Mucosa of stomach (tissue), 1 donor: ENCODE data around the gene DCST2.

Experiments used
- H3K27me3 ChIP-seq: one replicate; pipeline ENCODE4 v1.7.0; 2013; ENCODE audit warnings: mild to moderate bottlenecking, low read length; ENCODE audit not compliant: control insufficient read depth, insufficient read depth
- H3K36me3 ChIP-seq: one replicate; pipeline ENCODE4 v1.7.0; 2013; ENCODE audit warnings: low read length; ENCODE audit not compliant: control insufficient read depth, insufficient read depth
- H3K4me1 ChIP-seq: one replicate; pipeline ENCODE4 v1.7.0; 2013; ENCODE audit warnings: mild to moderate bottlenecking, low read length; ENCODE audit not compliant: control insufficient read depth, insufficient read depth
- H3K4me3 ChIP-seq: one replicate; pipeline ENCODE4 v1.7.0; 2013; ENCODE audit warnings: low read length
- H3K9ac ChIP-seq: one replicate; pipeline ENCODE4 v1.7.0; 2013; ENCODE audit warnings: mild to moderate bottlenecking, low read length, moderate library complexity
- H3K9me3 ChIP-seq: one replicate; pipeline ENCODE4 v1.7.0; 2013; ENCODE audit warnings: mild to moderate bottlenecking, low read length, moderate library complexity; ENCODE audit not compliant: control insufficient read depth
- donor health status: Pancreatic carcinoma.

DCST2 gene

GRCh38 chr1:155040358-155041093 lies 6.9 kb upstream of the DCST2 start:
- H3K4me1 ChIP-seq: peaks cover 55% of the 10 kb centered on the region
- no peaks in the 10 kb centered on the region for H3K36me3 ChIP-seq
- no peak overlapping the region for H3K4me3 ChIP-seq
- no peak overlapping the region for H3K9ac ChIP-seq
- H3K9me3 ChIP-seq: no peaks in the 10 kb centered on the region
- H3K27me3 ChIP-seq: no peaks in the 10 kb centered on the region

- Histone ChIP-seq H3K9me3 (no peaks in the 10 kb centered on the region), H3K36me3 (no peaks in the 10 kb centered on the region), H3K9ac (peak overlapping the region; percentile 24), H3K4me3 (no peak overlapping the region), H3K27me3 (no peaks in the 10 kb centered on the region), H3K4me1 (peaks cover 43% of the 10 kb centered on the region)
These were observed 5.7 kb upstream of the DCST2 start for GRCh38 chr1:155039308-155039669.

GRCh38 chr1:155038602-155039307 lies 5.2 kb upstream of the DCST2 start:
- Histone ChIP-seq H3K9ac (peak overlapping the region; percentile 24), H3K4me3 (no peak overlapping the region), H3K36me3 (no peaks in the 10 kb centered on the region), H3K9me3 (no peaks in the 10 kb centered on the region), H3K4me1 (peaks cover 37% of the 10 kb centered on the region), H3K27me3 (no peaks in the 10 kb centered on the region)

- Histone ChIP-seq H3K27me3 (no peaks in the 10 kb centered on the region), H3K36me3 (no peaks in the 10 kb centered on the region), H3K4me1 (peaks cover 29% of the 10 kb centered on the region), H3K4me3 (no peak overlapping the region), H3K9me3 (no peaks in the 10 kb centered on the region), H3K9ac (no peak overlapping the region)
These were observed 4.4 kb upstream of the DCST2 start for GRCh38 chr1:155037851-155038441.

GRCh38 chr1:155037043-155037442 lies 3.5 kb upstream of the DCST2 start:
- H3K36me3 ChIP-seq: no peaks in the 10 kb centered on the region
- no peak overlapping the region for H3K9ac ChIP-seq
- no peaks in the 10 kb centered on the region for H3K9me3 ChIP-seq
- no peaks in the 10 kb centered on the region for H3K27me3 ChIP-seq
- peaks cover 22% of the 10 kb centered on the region for H3K4me1 ChIP-seq
- no peak overlapping the region for H3K4me3 ChIP-seq

GRCh38 chr1:155035936-155036335 lies 2.4 kb upstream of the DCST2 start:
- Histone ChIP-seq H3K27me3 (no peaks in the 10 kb centered on the region), H3K36me3 (no peaks in the 10 kb centered on the region), H3K4me1 (peaks cover 22% of the 10 kb centered on the region), H3K9ac (no peak overlapping the region), H3K4me3 (no peak overlapping the region), H3K9me3 (no peaks in the 10 kb centered on the region)

- no peaks in the 10 kb centered on the region for H3K9me3 ChIP-seq
- no peaks in the 10 kb centered on the region for H3K27me3 ChIP-seq
- H3K9ac ChIP-seq: no peak overlapping the region
- H3K36me3 ChIP-seq: no peaks in the 10 kb centered on the region
- no peak overlapping the region for H3K4me3 ChIP-seq
- H3K4me1 ChIP-seq: peaks cover 22% of the 10 kb centered on the region
These were observed 982 bp upstream of the DCST2 start for GRCh38 chr1:155034318-155035208.

GRCh38 chr1:155032886-155033285 lies 695 bp downstream of the DCST2 start:
- peaks cover 6% of the 10 kb centered on the region for H3K27me3 ChIP-seq

GRCh38 chr1:155030899-155031298 lies 2.7 kb downstream of the DCST2 start:
- Histone ChIP-seq H3K4me3 (no peak overlapping the region), H3K4me1 (no peaks in the 10 kb centered on the region), H3K9ac (no peak overlapping the region), H3K9me3 (no peaks in the 10 kb centered on the region), H3K27me3 (peaks cover 6% of the 10 kb centered on the region), H3K36me3 (no peaks in the 10 kb centered on the region)

More at GRCh38 chr1:155032886-155033285, 695 bp downstream of the DCST2 start:
- Histone ChIP-seq H3K36me3 (no peaks in the 10 kb centered on the region), H3K9ac (no peak overlapping the region), H3K9me3 (no peaks in the 10 kb centered on the region), H3K4me3 (no peak overlapping the region), H3K4me1 (peaks cover 5% of the 10 kb centered on the region)

- Histone ChIP-seq H3K9me3 (no peaks in the 10 kb centered on the region), H3K36me3 (no peaks in the 10 kb centered on the region), H3K4me3 (no peak overlapping the region), H3K27me3 (peaks cover 6% of the 10 kb centered on the region), H3K4me1 (no peaks in the 10 kb centered on the region), H3K9ac (no peak overlapping the region)
These were observed 3.3 kb downstream of the DCST2 start for GRCh38 chr1:155030243-155030795.

- Histone ChIP-seq H3K4me1 (no peaks in the 10 kb centered on the region), H3K4me3 (no peak overlapping the region), H3K9ac (no peak overlapping the region), H3K27me3 (peaks cover 6% of the 10 kb centered on the region), H3K9me3 (no peaks in the 10 kb centered on the region), H3K36me3 (no peaks in the 10 kb centered on the region)
These were observed 3.9 kb downstream of the DCST2 start for GRCh38 chr1:155029513-155030242.
